Measurements from ENCODE around the gene MTFR1L.
"Not testable (repeated sequence)": the region's sequence is repeated elsewhere in the genome, so short reads cannot be mapped to it uniquely, and the experiment has no call there.

The MTFR1L gene

DNA sequence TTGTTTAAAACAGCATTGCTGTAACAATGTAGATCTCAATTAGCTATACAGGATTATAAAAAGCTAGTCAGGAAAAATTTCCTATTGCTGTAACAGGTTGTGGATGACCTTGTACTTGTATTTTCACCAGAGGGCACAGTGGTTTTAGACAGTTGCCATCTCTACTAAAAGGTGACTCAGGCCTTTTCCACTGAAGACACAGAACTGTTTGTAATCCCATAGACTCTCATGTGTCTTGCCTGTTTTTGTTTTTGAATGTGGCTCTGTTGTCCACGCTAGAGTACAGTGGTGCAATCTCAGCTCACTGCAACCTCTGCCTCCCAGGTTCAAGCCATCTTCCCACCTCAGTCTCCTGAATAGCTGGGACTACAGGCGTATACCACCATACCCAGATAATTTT lies 5.9 kb downstream of the MTFR1L start:
- no peak for DNase-seq (ENCODE audit: low spot score)

DNA sequence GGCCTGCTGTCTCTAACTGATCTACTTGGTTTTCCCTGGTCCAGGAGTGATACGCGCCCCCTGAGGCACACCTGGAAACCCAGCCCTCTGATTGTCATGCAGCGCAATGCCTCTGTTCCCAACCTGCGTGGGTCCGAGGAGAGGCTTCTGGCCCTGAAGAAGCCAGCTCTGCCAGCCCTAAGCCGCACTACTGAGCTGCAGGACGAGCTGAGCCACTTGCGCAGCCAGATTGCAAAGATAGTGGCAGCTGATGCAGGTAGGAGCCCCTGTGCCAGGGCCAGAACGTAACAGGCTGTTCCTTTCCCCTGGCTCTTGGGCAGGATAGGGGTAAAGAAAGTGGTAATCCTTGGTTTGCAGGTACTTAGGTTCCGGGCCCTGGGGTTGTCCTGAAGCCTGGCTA lies 6.8 kb downstream of the MTFR1L start:
- no peak for DNase-seq (ENCODE audit: low spot score)

DNA sequence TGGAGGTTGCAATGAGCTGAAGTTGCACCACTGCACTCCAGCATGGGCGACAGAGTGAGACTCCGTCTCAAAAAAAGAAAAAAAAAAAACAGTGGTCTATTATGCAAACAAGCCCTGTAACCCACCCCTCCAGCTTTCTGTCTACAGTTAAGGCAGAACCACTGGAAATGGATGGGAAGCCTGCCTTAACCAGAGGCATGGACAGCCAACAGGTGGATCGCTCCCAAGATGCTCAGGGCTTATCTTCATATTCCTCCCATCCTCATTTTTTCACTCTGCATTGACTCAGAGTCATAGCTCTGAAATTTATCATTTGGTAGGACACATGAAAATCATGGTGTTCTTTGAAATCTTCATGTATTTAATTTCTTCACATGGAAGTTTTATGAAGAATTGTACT lies 8.7 kb downstream of the MTFR1L start:
- DNase-seq (ENCODE audit: low spot score) = no peak

DNA sequence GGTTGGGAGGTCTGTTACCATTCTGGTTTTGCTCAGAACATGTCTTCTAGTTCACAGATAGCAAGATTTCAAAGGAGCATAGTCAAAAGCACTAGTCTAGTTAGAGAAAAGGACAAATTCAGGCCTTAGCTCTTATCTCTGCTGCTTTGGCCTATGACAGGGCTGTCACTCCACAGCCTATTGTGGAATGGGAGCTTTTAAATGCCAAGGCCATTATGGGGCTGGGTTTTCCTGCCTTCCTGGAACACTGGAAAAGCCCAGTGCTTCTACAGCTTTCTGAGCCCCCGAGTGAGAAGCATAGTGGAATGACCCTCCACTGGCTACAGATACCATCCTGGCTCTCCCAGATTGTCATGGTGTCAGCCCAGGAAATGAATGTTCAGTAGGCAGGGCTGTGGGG lies 9.3 kb downstream of the MTFR1L start:
- no peak for DNase-seq (ENCODE audit: low spot score)

DNA sequence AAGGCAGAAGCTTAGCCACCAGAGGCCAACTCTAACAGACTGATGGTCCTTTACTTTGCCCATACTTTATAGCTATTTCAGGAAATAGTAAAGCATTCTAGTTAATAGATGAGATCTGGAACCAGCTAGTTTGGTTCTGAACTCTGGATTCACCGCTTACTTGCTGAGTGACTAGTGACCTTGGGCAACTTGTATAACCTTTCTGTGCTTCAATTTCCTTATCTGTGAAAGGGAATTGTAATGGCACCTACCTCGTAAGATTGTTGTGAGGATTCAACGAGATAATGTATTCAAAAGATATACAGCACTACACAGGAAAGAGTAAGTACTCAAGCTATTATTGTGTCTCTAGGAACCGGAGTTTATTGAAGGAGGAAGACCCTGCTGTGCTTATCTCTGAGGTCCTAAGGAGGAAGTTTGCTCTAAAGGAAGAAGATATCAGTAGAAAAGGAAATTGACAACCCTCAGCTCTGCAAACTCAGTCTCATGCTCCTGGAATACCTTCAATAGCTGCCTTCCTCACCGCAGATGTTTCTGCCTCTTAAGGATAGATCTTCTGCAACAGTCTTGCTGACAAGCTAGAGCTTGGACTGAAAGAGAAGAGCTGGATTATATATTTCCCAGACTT lies 11.9 kb downstream of the MTFR1L start:
- no peak for DNase-seq (ENCODE audit: low spot score)

DNA sequence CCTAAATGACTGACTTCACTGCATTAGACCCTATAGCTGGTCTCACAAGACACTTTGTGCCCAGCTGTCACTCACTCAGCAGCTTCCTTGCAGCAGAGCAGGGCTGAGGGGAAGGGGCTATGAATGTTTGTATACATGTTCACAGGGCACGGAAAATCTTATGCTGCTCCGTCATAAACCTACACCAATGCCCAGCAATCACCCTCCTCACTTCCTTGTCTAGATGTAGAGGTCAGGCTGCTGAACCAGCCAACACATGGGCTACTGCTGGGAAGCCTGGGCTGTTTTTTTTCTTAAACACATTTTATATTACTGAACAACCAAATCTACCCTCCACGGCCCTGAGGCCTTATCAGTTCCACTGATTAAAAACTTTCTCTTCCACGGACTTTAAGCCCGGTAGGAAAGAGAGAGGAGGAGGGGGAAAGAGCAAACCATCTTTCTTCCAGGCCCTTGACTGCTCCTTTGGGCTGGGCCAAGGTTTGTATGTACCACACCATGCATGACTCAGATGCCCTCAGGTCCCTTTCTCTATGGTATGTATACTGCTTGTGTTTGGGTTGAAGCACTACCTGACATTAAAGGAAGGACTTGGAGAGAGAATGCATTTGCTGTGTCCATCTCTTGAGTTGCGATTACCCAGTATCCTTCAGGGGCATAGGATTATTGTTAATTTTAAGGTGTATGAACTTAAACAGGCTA lies 12.7 kb downstream of the MTFR1L start:
- DNase-seq (ENCODE audit: low spot score) = no peak

DNA sequence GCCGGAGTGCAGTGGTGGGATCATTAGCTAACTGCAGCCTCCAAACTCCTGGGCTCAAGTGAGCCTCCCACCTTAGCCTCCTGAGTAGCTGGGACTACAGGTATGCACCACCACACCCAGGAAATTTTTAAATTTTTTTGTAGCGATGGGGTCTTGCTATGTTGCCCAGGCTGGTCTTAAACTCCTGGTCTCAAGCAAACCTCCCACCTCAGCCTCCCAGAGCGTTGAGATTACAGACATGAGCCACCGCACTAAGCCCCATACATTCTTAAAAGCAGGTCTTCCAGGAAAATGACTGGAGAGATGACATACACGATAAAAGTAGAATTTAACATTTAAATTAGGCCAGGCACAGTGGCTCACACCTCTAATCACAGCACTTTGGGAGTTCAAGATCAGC lies 13.4 kb downstream of the MTFR1L start:
- DNase-seq (ENCODE audit: low spot score) = no peak

DNA sequence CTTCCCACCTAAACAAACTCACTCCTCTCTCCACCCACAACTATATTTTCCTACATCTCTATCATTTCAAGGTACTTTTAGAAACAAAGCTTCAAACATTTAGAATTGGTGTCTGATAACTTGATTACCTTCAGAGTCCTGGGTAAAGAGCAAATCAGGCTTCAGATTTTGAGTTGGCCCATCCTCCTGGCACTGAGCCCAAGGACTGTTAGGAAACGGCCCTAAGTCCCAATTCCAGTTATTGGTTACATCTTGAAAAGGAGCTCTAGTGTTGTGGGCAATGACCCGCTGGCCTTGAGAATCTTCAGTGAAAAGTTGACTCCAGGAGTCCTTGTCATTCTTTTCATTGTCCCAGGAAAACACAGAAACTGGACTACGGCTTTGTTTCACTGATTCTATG lies 15.1 kb downstream of the MTFR1L start:
- DNase-seq (ENCODE audit: low spot score) = no peak

DNA sequence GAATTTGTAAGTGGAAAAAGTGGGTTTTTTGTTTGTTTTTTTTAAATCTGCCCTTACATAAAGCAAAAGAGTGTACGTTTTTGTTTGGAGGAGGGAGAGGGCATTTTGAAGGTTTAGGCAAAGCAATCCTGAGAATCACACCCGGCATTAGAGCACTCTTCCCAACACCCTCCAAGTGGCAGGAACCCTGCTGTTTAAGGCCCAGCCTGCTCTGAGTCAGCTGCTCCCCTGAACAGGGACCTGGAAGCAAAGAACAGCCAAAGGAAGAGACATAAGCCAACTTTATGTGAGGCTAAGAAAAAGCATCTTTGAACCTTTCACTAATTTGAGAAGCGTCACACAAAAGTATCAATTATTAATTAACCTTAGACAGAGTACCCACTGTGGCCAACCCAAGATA lies 16.9 kb downstream of the MTFR1L start:
- DNase-seq (ENCODE audit: low spot score) = no peak

DNA sequence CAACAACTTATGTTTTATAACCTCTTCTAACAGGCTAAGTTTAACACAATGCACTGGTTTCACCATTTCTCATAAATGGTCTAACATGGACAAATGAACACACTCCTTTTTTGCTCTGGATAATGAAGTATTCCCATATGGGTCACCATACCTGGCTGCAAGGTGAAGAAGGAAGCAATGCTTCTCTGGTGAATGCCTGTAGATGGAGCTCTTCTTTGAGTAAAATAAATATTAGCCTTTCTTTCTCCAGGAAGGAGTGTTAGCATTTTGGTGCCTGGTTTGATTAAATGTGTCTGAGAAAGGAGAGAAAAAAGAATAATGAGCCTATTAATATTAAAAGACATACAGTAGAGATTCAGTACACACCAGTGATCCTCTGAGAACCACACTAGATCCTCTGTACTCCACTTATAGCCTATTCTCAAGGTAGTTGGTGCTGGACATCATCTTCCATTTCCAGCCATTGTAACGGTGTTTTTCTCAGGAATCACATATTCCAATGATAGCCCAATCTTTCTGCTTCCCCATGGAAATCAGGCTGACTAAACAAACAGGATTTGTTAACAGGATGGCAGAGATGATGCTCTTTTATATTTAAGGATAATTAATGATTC lies 17.6 kb downstream of the MTFR1L start:
- no peak for DNase-seq (ENCODE audit: low spot score)

DNA sequence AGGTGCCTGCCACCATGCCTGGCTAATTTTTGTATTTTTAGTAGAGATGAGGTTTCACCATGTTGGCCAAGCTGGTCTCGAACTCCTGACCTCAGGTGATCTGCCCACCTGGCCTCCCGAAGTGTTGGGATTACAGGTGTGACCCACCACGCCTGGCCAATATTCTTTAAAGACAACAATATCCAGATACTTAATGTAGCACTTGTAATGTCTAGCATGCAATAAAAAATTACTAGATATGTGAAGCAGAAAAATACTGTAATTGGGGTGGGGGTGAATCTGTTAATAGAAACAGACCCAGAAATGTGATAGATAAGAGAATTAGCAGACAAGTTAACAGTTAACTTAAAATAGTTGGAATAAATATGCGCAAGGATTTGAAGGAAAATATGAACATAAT lies 20.1 kb downstream of the MTFR1L start:
- DNase-seq (ENCODE audit: low spot score) = not testable (repeated sequence)

DNA sequence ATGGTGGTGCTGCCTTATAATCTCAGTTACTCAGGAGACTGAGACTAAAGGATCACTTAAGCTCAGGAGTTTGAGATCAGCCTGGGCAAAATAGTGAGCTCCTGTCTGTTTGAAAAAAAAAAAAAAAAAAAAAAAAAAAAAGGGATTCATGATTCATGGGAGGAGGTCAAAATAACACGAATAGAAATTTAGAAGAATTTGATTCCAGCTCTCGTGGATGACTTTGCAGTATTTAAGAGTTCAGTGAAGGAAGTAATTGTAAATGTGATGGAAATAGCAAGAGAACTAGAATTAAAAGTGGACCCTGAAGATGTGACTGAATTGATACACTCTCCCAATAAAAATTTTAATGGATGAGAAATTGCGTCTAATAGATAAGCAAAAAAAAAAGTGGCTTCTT lies 23.7 kb downstream of the MTFR1L start:
- DNase-seq (ENCODE audit: low spot score) = no peak

DNA sequence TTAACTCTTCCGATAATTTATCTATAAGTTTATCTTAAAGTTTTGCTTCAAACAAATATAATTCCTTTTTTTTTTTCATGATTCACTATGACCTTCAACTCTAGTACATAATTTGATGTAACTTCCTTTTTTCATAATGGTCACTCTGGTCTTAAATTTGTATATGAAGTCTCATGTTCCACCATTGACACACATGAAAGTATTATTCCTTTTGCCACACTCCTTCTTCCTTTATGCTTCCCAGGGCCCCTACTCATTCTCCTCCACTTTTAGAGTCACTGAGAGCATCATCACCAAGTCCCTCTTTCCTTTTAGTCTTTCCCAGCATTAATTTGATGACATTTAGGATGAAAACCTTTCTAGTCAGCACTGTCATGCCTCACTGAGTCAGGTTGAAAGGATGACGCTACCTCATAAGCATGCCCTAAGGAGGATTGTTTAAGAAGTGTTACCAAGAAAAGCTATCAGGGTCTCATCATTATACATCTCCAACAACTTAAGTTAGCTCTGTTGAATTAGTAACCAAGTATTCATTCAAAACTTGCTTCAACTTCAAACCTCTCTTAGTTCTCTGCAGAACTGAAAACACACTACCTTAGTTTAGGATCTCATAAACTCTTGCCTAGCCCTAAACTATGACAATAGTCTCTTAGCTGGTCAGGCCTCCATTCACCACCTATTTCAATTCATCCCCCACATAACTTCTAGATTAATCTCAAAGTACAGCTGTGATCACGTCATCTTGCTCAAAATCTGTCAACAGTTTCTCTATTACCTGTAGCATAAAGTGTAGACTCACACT lies 25.0 kb downstream of the MTFR1L start:
- no peak for DNase-seq (ENCODE audit: low spot score)

DNA sequence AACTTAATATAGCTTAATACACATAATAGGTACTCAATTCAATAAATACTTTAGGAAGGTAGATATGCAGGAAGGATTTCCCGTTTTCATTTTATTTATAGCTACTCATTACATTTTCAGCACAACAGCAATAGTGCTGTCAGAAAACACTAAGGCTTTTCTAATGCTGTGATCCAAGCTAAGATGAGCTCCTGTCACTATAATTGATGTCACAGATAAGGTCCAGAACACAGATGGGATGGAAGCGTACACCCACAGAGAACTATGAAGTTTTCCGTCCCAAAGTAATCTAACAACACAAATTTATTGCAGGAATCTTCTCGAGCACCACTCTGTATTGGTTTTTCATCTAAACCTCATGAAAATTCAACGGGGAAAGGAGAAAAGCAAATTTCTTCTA lies 25.9 kb downstream of the MTFR1L start:
- no peak for DNase-seq (ENCODE audit: low spot score)

DNA sequence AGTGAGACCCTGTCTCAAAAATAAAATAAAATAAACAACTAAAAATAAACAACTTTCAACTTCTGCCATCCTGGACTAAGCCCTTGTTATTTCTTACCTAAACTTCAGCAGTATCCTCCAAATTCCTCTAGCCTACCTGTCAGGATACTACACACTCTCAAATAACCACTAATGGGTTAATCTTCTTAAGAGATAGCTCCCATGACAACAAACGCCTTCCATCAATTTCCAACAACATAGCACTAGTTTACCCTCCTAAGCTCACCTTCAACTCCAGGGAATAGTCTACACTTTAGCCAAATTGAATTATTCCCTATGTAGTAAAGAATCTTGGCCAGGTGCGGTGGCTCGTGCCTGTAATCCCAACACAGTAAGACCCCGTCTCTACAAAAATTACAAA lies 28.2 kb downstream of the MTFR1L start:
- no peak for DNase-seq (ENCODE audit: low spot score)

DNA sequence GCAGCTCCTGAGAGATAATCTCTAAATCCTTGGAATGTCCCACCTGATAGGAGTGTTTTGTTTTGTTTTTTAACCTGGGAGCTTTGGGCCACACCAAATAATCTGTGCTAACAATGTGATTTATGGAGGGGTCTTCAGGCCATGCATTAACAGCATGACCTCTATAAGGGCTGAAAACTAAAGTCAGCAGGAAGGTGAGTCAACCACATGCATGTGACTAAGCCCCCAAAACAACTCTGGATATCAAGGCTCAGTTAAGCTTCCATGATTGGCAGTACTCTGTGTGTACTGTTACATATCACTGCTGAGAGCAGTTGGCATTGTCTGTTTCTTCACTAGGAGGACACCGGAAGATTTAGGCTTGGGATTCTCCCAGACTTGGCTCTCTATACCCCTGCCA lies 28.8 kb downstream of the MTFR1L start:
- no peak for DNase-seq (ENCODE audit: low spot score)

DNA sequence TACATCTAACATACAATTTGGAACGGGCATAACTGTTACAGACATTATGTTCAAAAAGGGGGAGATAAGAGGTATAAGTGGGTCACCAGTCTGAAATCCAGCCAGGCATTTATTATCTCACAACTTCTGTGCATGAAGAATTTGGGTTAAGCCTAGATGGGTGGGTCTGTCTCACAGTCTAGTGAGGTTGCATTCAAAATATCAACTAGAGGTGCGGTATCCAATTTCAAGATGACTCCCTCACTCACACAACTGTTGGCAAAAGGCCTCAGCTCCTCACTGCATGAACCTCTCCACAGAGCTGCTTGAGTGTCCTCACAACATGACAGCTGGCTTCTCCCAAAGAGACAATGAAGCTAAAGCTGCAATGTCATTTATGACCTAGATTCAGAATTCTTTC lies 34.8 kb downstream of the MTFR1L start:
- DNase-seq (ENCODE audit: low spot score) = no peak

DNA sequence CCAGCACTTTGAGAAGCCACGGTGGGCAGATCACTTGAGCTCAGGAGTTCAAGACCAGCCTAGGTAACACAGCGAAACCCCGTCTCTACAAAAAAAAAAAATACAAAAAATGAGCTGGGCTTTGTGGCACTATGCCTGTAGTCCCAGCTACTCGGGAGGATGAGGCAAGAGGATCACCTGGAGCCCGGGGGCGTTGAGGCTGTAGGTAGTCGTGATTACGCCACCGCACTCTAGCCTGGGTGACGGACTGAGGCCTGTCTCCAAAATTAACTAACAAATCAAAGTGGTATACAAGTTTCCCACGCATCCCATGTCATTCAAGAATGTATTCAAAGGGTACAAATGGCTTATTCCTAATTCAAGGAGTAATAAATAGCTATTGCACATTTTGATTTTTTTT lies 37.1 kb downstream of the MTFR1L start:
- DNase-seq (ENCODE audit: low spot score) = no peak

DNA sequence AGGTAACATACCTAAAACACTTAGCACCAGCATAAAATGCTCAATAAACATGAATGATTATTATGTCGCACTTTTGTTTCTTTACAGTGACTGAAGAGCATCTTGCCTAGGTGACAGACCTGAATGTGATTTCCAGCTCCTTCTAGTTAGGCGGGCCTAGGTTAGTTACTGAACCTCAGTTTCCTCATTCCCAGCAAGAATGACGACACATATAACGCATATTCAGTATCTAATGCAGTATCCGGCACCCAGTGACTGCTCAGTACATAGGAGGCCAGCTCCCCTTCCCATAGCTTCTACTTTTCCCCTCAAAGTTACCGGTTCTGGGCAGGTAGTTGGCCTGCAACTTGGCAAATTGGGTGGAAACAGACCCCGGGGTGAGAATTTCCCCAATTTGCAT lies 38.7 kb downstream of the MTFR1L start:
- no peak for DNase-seq (ENCODE audit: low spot score)

DNA sequence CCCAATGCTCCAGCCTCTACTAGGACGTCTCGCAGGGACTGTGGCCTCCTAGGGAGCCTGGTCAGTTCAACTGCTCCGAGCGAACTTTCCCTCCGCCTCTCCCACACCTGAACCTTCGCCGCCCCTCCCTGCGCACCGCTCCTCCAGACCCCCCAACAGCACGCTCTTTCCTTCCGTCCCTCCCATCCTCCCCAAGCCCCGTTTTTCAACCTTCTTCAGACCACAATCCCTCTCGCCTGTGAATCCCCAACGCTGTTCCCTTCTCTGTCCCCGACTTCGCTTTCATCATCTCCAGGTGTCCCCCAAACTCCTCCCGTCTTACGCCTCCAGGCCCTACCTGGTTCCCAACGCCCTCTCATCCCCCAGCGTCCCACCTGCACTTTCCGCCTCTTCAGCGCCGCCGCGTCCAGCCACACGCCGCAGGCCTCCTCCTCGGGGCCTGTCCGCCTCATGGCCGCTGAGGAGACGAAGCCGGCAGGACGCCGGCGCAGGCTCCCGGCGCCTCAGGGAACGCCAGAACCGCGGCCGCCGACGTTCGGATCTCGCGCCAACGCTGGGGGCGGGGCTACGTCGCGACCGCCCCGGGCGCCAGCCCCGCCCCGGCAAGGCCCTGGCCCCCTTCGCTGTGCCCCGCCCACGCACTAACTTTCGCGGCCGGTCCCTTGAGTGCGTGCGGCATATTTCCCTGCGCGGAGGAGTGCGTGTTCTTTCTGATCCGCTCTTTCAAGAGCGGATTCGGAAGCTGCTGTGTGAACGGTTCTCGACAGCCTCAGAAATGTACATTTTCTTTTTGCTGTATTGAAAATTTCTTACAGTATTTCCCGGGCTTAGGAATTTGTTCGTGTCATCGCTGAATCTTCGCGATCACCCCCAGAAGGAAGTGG lies 39.4 kb downstream of the MTFR1L start, which contains the start of gene AUNIP:
Gene AUNIP, minus strand, starts transcription at position 552 of the 884 bp plus-strand sequence. Its CDS starts 100 bp downstream, at position 452.
- peak; percentile 87 for DNase-seq (ENCODE audit: low spot score)

Measured in CD4-positive, alpha-beta T cell treated with Interleukin-6 at 100 ng/mL for 8 hours (primary cell).